ENCODE measurements around the gene BST1.

BST1 gene

GRCh38 chr4:15779306-15779705 is 76.4 kb downstream of the BST1 start:
- peak; percentile 91 for DNase-seq (ENCODE audit: low spot score)

GRCh38 chr4:15779809-15780208 is 76.9 kb downstream of the BST1 start:
- DNase-seq (ENCODE audit: low spot score) = no peak

- no peak for DNase-seq (ENCODE audit: low spot score)
Measured at GRCh38 chr4:15781427-15782095, 78.7 kb downstream of the BST1 start.
